ENCODE results near the gene NAA40.

The NAA40 gene

GRCh38 chr11:63892228-63892627 lies 46.6 kb upstream of the NAA40 start:
- no peak overlapping the region for H3K9ac ChIP-seq (ENCODE audit: low read depth, low read length)
- H3K4me1 ChIP-seq (ENCODE audit: insufficient read depth, low read length), result peaks cover 22% of the 10 kb centered on the region
- H4K20me1 ChIP-seq (ENCODE audit: insufficient read depth, low read length), result peaks cover 71% of the 10 kb centered on the region
- H3K4me3 ChIP-seq (ENCODE audit: low read depth in 1 of 2, low read length in 2 of 2), result no peak overlapping the region
- H3K4me2 ChIP-seq (ENCODE audit: insufficient read depth, low read length), result no peak overlapping the region
- no peaks in the 10 kb centered on the region for H3K27me3 ChIP-seq (ENCODE audit: insufficient read depth, low read length, poor library complexity)
- peaks cover 54% of the 10 kb centered on the region for H3K36me3 ChIP-seq (ENCODE audit: insufficient read depth, low read length)
- DNase-seq, result no peak
- H3K27ac ChIP-seq (ENCODE audit: low read length), result no peak overlapping the region
- H3K9me3 ChIP-seq (ENCODE audit: insufficient read depth, low read length, severe bottlenecking), result no peaks in the 10 kb centered on the region
- no peak for TF ChIP-seq EZH2 (IDR thresholded peaks at IDR 0.05; ENCODE audit: borderline replicate concordance, low read depth, low read length, severe bottlenecking)
- no peak for TF ChIP-seq CTCF (IDR thresholded peaks at IDR 0.05; ENCODE audit: borderline replicate concordance, extremely low read depth, low read length, poor library complexity, severe bottlenecking)
- no peak overlapping the region for H2AFZ ChIP-seq (ENCODE audit: low read depth, low read length)
- H3K79me2 ChIP-seq (ENCODE audit: insufficient read depth, low read length), result peaks cover 73% of the 10 kb centered on the region
- ATAC-seq (ENCODE audit: insufficient read depth, low read depth), result no peak

- Histone ChIP-seq H3K27me3 (ENCODE audit: insufficient read depth, low read length, poor library complexity) (no peaks in the 10 kb centered on the region), H3K4me3 (ENCODE audit: low read depth in 1 of 2, low read length in 2 of 2) (no peak overlapping the region), H3K36me3 (ENCODE audit: insufficient read depth, low read length) (peaks cover 65% of the 10 kb centered on the region), H2AFZ (ENCODE audit: low read depth, low read length) (no peak overlapping the region), H3K9me3 (ENCODE audit: insufficient read depth, low read length, severe bottlenecking) (no peaks in the 10 kb centered on the region), H3K4me2 (ENCODE audit: insufficient read depth, low read length) (no peak overlapping the region), H3K4me1 (ENCODE audit: insufficient read depth, low read length) (peaks cover 11% of the 10 kb centered on the region), H4K20me1 (ENCODE audit: insufficient read depth, low read length) (peaks cover 61% of the 10 kb centered on the region), H3K9ac (ENCODE audit: low read depth, low read length) (no peak overlapping the region), H3K27ac (ENCODE audit: low read length) (no peak overlapping the region), H3K79me2 (ENCODE audit: insufficient read depth, low read length) (peaks cover 64% of the 10 kb centered on the region)
- ATAC-seq (ENCODE audit: insufficient read depth, low read depth), result no peak
- TF ChIP-seq CTCF (IDR thresholded peaks at IDR 0.05; ENCODE audit: borderline replicate concordance, extremely low read depth, low read length, poor library complexity, severe bottlenecking) (no peak), EZH2 (IDR thresholded peaks at IDR 0.05; ENCODE audit: borderline replicate concordance, low read depth, low read length, severe bottlenecking) (no peak)
- DNase-seq, result no peak
These were observed 45.4 kb upstream of the NAA40 start for GRCh38 chr11:63893355-63893754.

GRCh38 chr11:63896071-63896470 lies 42.7 kb upstream of the NAA40 start:
- Histone ChIP-seq H3K4me2 (ENCODE audit: insufficient read depth, low read length) (no peak overlapping the region), H3K27ac (ENCODE audit: low read length) (no peak overlapping the region), H2AFZ (ENCODE audit: low read depth, low read length) (no peak overlapping the region), H3K36me3 (ENCODE audit: insufficient read depth, low read length) (peaks cover 74% of the 10 kb centered on the region), H3K4me3 (ENCODE audit: low read depth in 1 of 2, low read length in 2 of 2) (no peak overlapping the region), H3K4me1 (ENCODE audit: insufficient read depth, low read length) (no peaks in the 10 kb centered on the region), H3K9me3 (ENCODE audit: insufficient read depth, low read length, severe bottlenecking) (no peaks in the 10 kb centered on the region), H3K9ac (ENCODE audit: low read depth, low read length) (no peak overlapping the region), H4K20me1 (ENCODE audit: insufficient read depth, low read length) (peaks cover 42% of the 10 kb centered on the region), H3K79me2 (ENCODE audit: insufficient read depth, low read length) (peaks cover 37% of the 10 kb centered on the region), H3K27me3 (ENCODE audit: insufficient read depth, low read length, poor library complexity) (no peaks in the 10 kb centered on the region)
- ATAC-seq (ENCODE audit: insufficient read depth, low read depth), result no peak
- no peak for DNase-seq
- TF ChIP-seq CTCF (IDR thresholded peaks at IDR 0.05; ENCODE audit: borderline replicate concordance, extremely low read depth, low read length, poor library complexity, severe bottlenecking), result no peak
- TF ChIP-seq EZH2 (IDR thresholded peaks at IDR 0.05; ENCODE audit: borderline replicate concordance, low read depth, low read length, severe bottlenecking), result no peak
